ENCODE results near the gene PSMD5.

Gene PSMD5

GRCh38 chr9:120801441-120801840 is 41.3 kb downstream of the PSMD5 start:
- Histone ChIP-seq H3K4me3 (ENCODE audit: low read depth in 1 of 2, low read length in 1 of 2) (no peak overlapping the region), H3K9me3 (no peaks in the 10 kb centered on the region), H3K27me3 (no peaks in the 10 kb centered on the region), H3K4me1 (ENCODE audit: control insufficient read depth in 1 of 2, insufficient read depth in 1 of 2, low read depth in 1 of 2, low read length in 1 of 2) (no peaks in the 10 kb centered on the region), H3K36me3 (no peaks in the 10 kb centered on the region), H3K27ac (no peak overlapping the region)
- no peak for TF ChIP-seq CTCF (IDR thresholded peaks at IDR 0.05)

GRCh38 chr9:120792898-120793765 is 49.6 kb downstream of the PSMD5 start, which contains the start of gene FBXW2:
FBXW2 (minus strand) TSS chr9:120793416; CDS start chr9:120788258, 5,158 bp downstream.
- H3K9me3 ChIP-seq = no peaks in the 10 kb centered on the region
- H3K27me3 ChIP-seq = no peaks in the 10 kb centered on the region
- H3K27ac ChIP-seq = peak within 1 kb of the TSS; percentile 92
- peak within 1 kb of the TSS; percentile 60 to 89 for H3K4me3 ChIP-seq (ENCODE audit: low read depth in 1 of 2, low read length in 1 of 2)
- peak; percentile 18 for TF ChIP-seq CTCF (IDR thresholded peaks at IDR 0.05)
- peaks cover 6% of the 10 kb centered on the region for H3K36me3 ChIP-seq
- H3K4me1 ChIP-seq (ENCODE audit: control insufficient read depth in 1 of 2, insufficient read depth in 1 of 2, low read depth in 1 of 2, low read length in 1 of 2) = peaks cover 33 to 51% of the 10 kb centered on the region in 2 experiments

- Histone ChIP-seq H3K36me3 (peaks cover 18% of the 10 kb centered on the region), H3K27ac (peak overlapping the region; percentile 92), H3K27me3 (no peaks in the 10 kb centered on the region), H3K9me3 (no peaks in the 10 kb centered on the region), H3K4me3 (ENCODE audit: low read depth in 1 of 2, low read length in 1 of 2) (peak overlapping the region in 1 of 2 experiments; percentile 89), H3K4me1 (ENCODE audit: control insufficient read depth in 1 of 2, insufficient read depth in 1 of 2, low read depth in 1 of 2, low read length in 1 of 2) (peaks cover 46 to 70% of the 10 kb centered on the region in 2 experiments)
- no peak for TF ChIP-seq CTCF (IDR thresholded peaks at IDR 0.05)
Measured at GRCh38 chr9:120791161-120791560, 51.6 kb downstream of the PSMD5 start.

- Histone ChIP-seq H3K36me3 (peaks cover 18% of the 10 kb centered on the region), H3K4me3 (ENCODE audit: low read depth in 1 of 2, low read length in 1 of 2) (no peak overlapping the region), H3K27ac (peak overlapping the region; percentile 77), H3K4me1 (ENCODE audit: control insufficient read depth in 1 of 2, insufficient read depth in 1 of 2, low read depth in 1 of 2, low read length in 1 of 2) (peaks cover 71 to 93% of the 10 kb centered on the region in 2 experiments), H3K27me3 (no peaks in the 10 kb centered on the region), H3K9me3 (no peaks in the 10 kb centered on the region)
- TF ChIP-seq CTCF (IDR thresholded peaks at IDR 0.05) = no peak
Measured at GRCh38 chr9:120787933-120788332, 54.8 kb downstream of the PSMD5 start.

GRCh38 chr9:120783602-120784047 is 59.1 kb downstream of the PSMD5 start:
- no peak for TF ChIP-seq CTCF (IDR thresholded peaks at IDR 0.05)
- peak overlapping the region; percentile 88 for H3K27ac ChIP-seq

More at GRCh38 chr9:120783602-120784047, 59.1 kb downstream of the PSMD5 start:
- Histone ChIP-seq H3K4me1 (ENCODE audit: control insufficient read depth in 1 of 2, insufficient read depth in 1 of 2, low read depth in 1 of 2, low read length in 1 of 2) (peaks cover 75 to 89% of the 10 kb centered on the region in 2 experiments), H3K36me3 (peaks cover 13% of the 10 kb centered on the region), H3K27me3 (no peaks in the 10 kb centered on the region), H3K9me3 (no peaks in the 10 kb centered on the region), H3K4me3 (ENCODE audit: low read depth in 1 of 2, low read length in 1 of 2) (peak overlapping the region; percentile 13 to 22)
